Measurements from ENCODE around the gene SGSM2. TPM values are rescaled to one million over a fixed set of nuclear protein-coding genes. Genes with fewer than 3 reads are reported as not detected.

SGSM2 gene
- total and polyA plus RNA-seq, 2 experiments from 2014 or later, result 13.7 to 52.4 TPM

DNA sequence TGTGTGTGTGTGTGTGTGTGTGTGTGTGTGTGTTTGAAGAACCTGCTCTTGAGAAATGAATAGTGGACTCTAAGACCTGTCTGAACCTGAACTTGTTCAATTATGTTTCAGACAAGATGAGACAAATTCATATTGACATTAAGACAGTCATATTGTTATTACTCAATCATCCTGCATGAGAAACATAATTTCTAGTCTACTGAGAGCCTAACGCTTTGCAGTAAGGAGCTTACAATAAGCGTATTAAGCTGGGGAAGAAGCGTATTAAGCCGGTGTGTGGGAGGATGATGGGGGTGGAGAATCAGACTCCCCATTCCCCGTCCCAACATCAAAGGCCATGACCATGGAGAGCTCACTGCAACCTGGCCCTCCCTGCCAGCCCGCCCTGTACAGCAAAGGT is 86.0 kb downstream of the SGSM2 start:
- no peaks in the 10 kb centered on the region for H3K9me3 Mint-ChIP-seq
- Histone ChIP-seq H3F3A (replicated peaks; ENCODE audit: low read depth) (0 out of 2 replicates have a peak, but pooled peaks cover 6% of the 10 kb centered on the region), H3K4me1 (ENCODE audit: insufficient read depth) (no peaks in the 10 kb centered on the region), H3K9me2 (ENCODE audit: insufficient read depth) (no peaks in the 10 kb centered on the region), H2AFZ (no peak overlapping the region), H3K79me2 (replicated peaks; ENCODE audit: insufficient read depth) (peaks cover 12% of the 10 kb centered on the region; the same call in 1 of the 2 replicates), H3K4me2 (no peak overlapping the region), H4K20me1 (replicated peaks; ENCODE audit: insufficient read depth) (peaks cover 16% of the 10 kb centered on the region; the same call in 1 of the 2 replicates), H3K36me3 (ENCODE audit: insufficient read depth) (peaks cover 18% of the 10 kb centered on the region), H3K27ac (ENCODE audit: low read depth) (no peak overlapping the region), H3K27me3 (ENCODE audit: insufficient read depth) (no peaks in the 10 kb centered on the region), H3K4me3 (no peak overlapping the region)
- H3K27ac Mint-ChIP-seq, result no peak overlapping the region
- H3K4me1 Mint-ChIP-seq, result no peaks in the 10 kb centered on the region; the same call in 2 of the 3 replicates
- TF ChIP-seq, protein P1, sequence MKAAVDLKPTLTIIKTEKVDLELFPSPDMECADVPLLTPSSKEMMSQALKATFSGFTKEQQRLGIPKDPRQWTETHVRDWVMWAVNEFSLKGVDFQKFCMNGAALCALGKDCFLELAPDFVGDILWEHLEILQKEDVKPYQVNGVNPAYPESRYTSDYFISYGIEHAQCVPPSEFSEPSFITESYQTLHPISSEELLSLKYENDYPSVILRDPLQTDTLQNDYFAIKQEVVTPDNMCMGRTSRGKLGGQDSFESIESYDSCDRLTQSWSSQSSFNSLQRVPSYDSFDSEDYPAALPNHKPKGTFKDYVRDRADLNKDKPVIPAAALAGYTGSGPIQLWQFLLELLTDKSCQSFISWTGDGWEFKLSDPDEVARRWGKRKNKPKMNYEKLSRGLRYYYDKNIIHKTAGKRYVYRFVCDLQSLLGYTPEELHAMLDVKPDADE (IDR thresholded peaks at IDR 0.05), result no peak
- TF ChIP-seq, protein P2, sequence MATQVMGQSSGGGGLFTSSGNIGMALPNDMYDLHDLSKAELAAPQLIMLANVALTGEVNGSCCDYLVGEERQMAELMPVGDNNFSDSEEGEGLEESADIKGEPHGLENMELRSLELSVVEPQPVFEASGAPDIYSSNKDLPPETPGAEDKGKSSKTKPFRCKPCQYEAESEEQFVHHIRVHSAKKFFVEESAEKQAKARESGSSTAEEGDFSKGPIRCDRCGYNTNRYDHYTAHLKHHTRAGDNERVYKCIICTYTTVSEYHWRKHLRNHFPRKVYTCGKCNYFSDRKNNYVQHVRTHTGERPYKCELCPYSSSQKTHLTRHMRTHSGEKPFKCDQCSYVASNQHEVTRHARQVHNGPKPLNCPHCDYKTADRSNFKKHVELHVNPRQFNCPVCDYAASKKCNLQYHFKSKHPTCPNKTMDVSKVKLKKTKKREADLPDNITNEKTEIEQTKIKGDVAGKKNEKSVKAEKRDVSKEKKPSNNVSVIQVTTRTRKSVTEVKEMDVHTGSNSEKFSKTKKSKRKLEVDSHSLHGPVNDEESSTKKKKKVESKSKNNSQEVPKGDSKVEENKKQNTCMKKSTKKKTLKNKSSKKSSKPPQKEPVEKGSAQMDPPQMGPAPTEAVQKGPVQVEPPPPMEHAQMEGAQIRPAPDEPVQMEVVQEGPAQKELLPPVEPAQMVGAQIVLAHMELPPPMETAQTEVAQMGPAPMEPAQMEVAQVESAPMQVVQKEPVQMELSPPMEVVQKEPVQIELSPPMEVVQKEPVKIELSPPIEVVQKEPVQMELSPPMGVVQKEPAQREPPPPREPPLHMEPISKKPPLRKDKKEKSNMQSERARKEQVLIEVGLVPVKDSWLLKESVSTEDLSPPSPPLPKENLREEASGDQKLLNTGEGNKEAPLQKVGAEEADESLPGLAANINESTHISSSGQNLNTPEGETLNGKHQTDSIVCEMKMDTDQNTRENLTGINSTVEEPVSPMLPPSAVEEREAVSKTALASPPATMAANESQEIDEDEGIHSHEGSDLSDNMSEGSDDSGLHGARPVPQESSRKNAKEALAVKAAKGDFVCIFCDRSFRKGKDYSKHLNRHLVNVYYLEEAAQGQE (IDR thresholded peaks at IDR 0.05; ENCODE audit: unreplicated experiment), result no peak
- TF ChIP-seq EZH2phosphoT487 (IDR thresholded peaks at IDR 0.05; ENCODE audit: unreplicated experiment) (no peak), NANOG (IDR thresholded peaks at IDR 0.05; ENCODE audit: borderline replicate concordance) (no peak)
- H3K27me3 Mint-ChIP-seq (ENCODE audit: insufficient read depth, low read depth, poor library complexity), result peaks cover 3% of the 10 kb centered on the region
- DNase-seq (ENCODE audit: low spot score) (no peak), ATAC-seq (no peak)
- H3K4me3 Mint-ChIP-seq, result no peak overlapping the region
- H3K36me3 Mint-ChIP-seq (ENCODE audit: low read depth), result peaks cover 46% of the 10 kb centered on the region

DNA sequence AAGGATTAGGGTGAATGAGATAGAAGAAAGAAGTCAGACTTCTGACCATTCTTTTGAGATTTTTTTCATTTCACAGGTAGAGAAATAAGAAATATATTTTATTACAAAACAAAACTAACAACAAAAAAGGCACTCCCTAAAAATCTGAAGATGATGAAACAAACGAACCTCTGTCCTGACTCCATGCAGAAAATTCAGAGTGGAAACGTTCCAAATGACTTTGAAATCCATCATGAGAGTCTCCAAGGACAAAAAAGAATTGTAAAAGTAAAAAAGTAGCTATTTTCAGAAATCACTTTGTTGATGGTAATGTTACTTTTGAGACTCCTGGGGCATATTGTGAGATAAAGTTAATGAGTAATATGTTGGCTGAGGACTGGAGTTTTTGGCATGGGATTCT is 89.9 kb downstream of the SGSM2 start:
- no peaks in the 10 kb centered on the region; the same call in 1 of the 2 replicates for H3K36me3 ChIP-seq (ENCODE audit: insufficient read depth)
- no peaks in the 10 kb centered on the region for H3K9me2 ChIP-seq (ENCODE audit: insufficient read depth)
- H2AFZ ChIP-seq, result no peak overlapping the region
- no peaks in the 10 kb centered on the region for H3K4me1 ChIP-seq (ENCODE audit: insufficient read depth)
- H3K9me3 Mint-ChIP-seq, result no peaks in the 10 kb centered on the region
- no peaks in the 10 kb centered on the region; the same call in 2 of the 3 replicates for H3K4me1 Mint-ChIP-seq
- H3K27ac Mint-ChIP-seq, result no peak overlapping the region
- peaks cover 21% of the 10 kb centered on the region for H3K36me3 Mint-ChIP-seq (ENCODE audit: low read depth)
- H3K79me2 ChIP-seq (replicated peaks; ENCODE audit: insufficient read depth), result peaks cover 13% of the 10 kb centered on the region
- H3K27me3 Mint-ChIP-seq (ENCODE audit: insufficient read depth, low read depth, poor library complexity), result no peaks in the 10 kb centered on the region
- TF ChIP-seq EZH2phosphoT487 (IDR thresholded peaks at IDR 0.05; ENCODE audit: unreplicated experiment) (no peak), NANOG (IDR thresholded peaks at IDR 0.05; ENCODE audit: borderline replicate concordance) (no peak), ZNF114 (CRISPR knock-in tag; IDR thresholded peaks at IDR 0.05) (no peak), JUNB (IDR thresholded peaks at IDR 0.05; ENCODE audit: unreplicated experiment) (no peak), CREB1 (CRISPR knock-in tag; IDR thresholded peaks at IDR 0.05; ENCODE audit: low read depth) (no peak)
- TF ChIP-seq, protein P2 (IDR thresholded peaks at IDR 0.05; ENCODE audit: unreplicated experiment), result no peak
- H4K20me1 ChIP-seq (replicated peaks; ENCODE audit: insufficient read depth), result 0 out of 2 replicates have a peak, but pooled peaks cover 12% of the 10 kb centered on the region
- H3F3A ChIP-seq (replicated peaks; ENCODE audit: low read depth), result no peaks in the 10 kb centered on the region
- H3K4me3 ChIP-seq, result no peak overlapping the region
- no peaks in the 10 kb centered on the region for H3K27me3 ChIP-seq (ENCODE audit: insufficient read depth)
- ATAC-seq (no peak), DNase-seq (ENCODE audit: low spot score) (no peak)
- H3K4me2 ChIP-seq, result no peak overlapping the region
- H3K4me3 Mint-ChIP-seq, result no peak overlapping the region
- no peak overlapping the region for H3K27ac ChIP-seq (ENCODE audit: low read depth)
